Esophagus muscularis mucosa (tissue), 4 donors: ENCODE data around the gene LMAN2. TPM values are rescaled to one million over a fixed set of nuclear protein-coding genes. Genes with fewer than 3 reads are reported as not detected.

Source experiments
- DNase-seq: peaks from one replicate; pipeline ENCODE4 v3.0.0-alpha.2; 2017; ENCODE audit errors: extremely low spot score
- H3K27ac ChIP-seq, 4 donors: fragments of 200-600 bp; sonication (generic); replicated peaks in 1 of 4; 1 replicate in 3 of 4; 2 replicates in 1 of 4; pipeline ENCODE4 v1.5.1; 2016 to 2019; ENCODE audit warnings: mild to moderate bottlenecking in 1 of 4
- H3K27me3 ChIP-seq, 4 donors: fragments of 200-600 bp; sonication (generic); one replicate each; pipeline versions ENCODE4 v1.5.1 to v1.6.0; 2016 to 2019
- H3K36me3 ChIP-seq, 4 donors: fragments of 200-600 bp; sonication (generic); one replicate each; pipeline ENCODE4 v1.5.1; 2016 to 2019
- H3K4me1 ChIP-seq, 4 donors: fragments of 200-600 bp; sonication (generic); one replicate each; pipeline ENCODE4 v1.5.1; 2016 to 2019
- H3K4me3 ChIP-seq, 4 donors: fragments of 200-600 bp; sonication (generic); 1 replicate in 2 of 4; 2 replicates in 2 of 4; pipeline ENCODE4 v1.5.1; 2016 to 2019; ENCODE audit warnings: mild to moderate bottlenecking in 4 of 4, moderate library complexity in 1 of 4
- H3K9me3 ChIP-seq, 4 donors: fragments of 200-600 bp; sonication (generic); 1 replicate in 3 of 4; 2 replicates in 1 of 4; pipeline ENCODE4 v1.5.1; 2016 to 2019
- EP300 ChIP-seq: sonication (generic); formaldehyde crosslinking; IDR thresholded peaks from one replicate; pipeline ENCODE4 v1.6.1; 2017; ENCODE audit warnings: antibody characterized with exemption
- POLR2A ChIP-seq: fragments of 450-650 bp; IDR thresholded peaks from one replicate; pipeline ENCODE4 v1.6.1; 2017; ENCODE audit warnings: antibody characterized with exemption, moderate library complexity, mild to moderate bottlenecking, low read depth
- POLR2AphosphoS5 ChIP-seq, 2 donors: sonication (generic); formaldehyde crosslinking; IDR thresholded peaks; one replicate each; pipeline ENCODE4 v1.6.1; 2017; ENCODE audit warnings: antibody characterized with exemption in 2 of 2
- WGBS: methylation state at CpG from one replicate; pipeline ENCODE4 v1.1.5; 2018; 5-methylcytosine and 5-hydroxymethylcytosine counted together
- intact Hi-C: fragments of 100-400 bp; cut with DNase I; formaldehyde crosslinking; loops from one replicate; pipeline ENCODE4 v1.15.1; 2023
- total RNA-seq, 4 donors: library from RNA; depleted of rRNA; stranded (reverse); fragments of >200 nt; gene quantifications; one replicate each; pipeline versions ENCODE4 v1.1.0 to v1.2.1, GENCODE V29; 2016
- TF ChIP-seq, protein P1 (sequence below), 3 experiments: fragments of 200-600 bp in 2 of 3; fragments of 450-650 bp in 1 of 3; sonication (generic) in 2 of 3; IDR thresholded peaks; one replicate each; pipeline ENCODE4 v1.5.1; 2017 to 2019; ENCODE audit warnings: antibody characterized with exemption in 3 of 3, mild to moderate bottlenecking in 2 of 3, moderate library complexity in 1 of 3

Gene LMAN2
- total RNA-seq, 4 donors from 2014 or later: 95.1 to 168 (median 128) TPM

DNA sequence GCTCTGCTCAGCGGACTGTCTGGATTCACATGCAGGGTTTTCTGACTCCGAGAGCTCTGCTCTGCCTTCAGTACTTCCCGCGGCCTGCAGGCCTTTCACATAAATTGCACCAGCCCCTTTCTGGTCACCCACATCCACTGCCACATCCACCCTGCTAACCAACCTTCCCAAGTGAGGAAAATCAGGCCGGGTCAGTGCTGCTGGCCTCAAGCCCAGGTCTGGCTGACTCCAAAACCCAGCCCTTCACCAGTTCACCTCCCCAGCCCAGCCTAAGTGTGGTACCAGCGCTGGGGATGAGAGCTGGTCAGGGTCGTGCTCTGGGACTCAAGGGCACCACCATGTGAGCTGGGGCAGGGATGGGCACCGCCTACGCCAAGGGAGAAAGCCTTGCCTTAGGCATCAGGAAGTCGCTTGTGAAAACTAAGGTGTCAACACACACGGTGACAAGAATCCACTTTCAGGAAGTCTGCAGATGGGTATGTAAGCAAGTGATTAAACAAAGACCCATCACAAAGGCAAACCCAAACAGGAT lies 12.3 kb downstream of the LMAN2 start:
- 69% methylated on average over 11 of the region's 11 CpGs for whole genome bisulfite sequencing
- TF ChIP-seq, protein P1, sequence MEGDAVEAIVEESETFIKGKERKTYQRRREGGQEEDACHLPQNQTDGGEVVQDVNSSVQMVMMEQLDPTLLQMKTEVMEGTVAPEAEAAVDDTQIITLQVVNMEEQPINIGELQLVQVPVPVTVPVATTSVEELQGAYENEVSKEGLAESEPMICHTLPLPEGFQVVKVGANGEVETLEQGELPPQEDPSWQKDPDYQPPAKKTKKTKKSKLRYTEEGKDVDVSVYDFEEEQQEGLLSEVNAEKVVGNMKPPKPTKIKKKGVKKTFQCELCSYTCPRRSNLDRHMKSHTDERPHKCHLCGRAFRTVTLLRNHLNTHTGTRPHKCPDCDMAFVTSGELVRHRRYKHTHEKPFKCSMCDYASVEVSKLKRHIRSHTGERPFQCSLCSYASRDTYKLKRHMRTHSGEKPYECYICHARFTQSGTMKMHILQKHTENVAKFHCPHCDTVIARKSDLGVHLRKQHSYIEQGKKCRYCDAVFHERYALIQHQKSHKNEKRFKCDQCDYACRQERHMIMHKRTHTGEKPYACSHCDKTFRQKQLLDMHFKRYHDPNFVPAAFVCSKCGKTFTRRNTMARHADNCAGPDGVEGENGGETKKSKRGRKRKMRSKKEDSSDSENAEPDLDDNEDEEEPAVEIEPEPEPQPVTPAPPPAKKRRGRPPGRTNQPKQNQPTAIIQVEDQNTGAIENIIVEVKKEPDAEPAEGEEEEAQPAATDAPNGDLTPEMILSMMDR (IDR thresholded peaks at IDR 0.05): no peak
- H3K36me3 ChIP-seq: peaks cover 35 to 84% (median 64%) of the 10 kb centered on the region in 4 donors
- intact Hi-C loops: no loop called here
- H3K27ac ChIP-seq: no peak overlapping the region
- H3K9me3 ChIP-seq: no peaks in the 10 kb centered on the region
- no peaks in the 10 kb centered on the region for H3K27me3 ChIP-seq
- DNase-seq: no peak
- peaks cover 0 to 16% (median 5%) of the 10 kb centered on the region in 4 donors for H3K4me1 ChIP-seq
- H3K4me3 ChIP-seq: no peak overlapping the region

DNA sequence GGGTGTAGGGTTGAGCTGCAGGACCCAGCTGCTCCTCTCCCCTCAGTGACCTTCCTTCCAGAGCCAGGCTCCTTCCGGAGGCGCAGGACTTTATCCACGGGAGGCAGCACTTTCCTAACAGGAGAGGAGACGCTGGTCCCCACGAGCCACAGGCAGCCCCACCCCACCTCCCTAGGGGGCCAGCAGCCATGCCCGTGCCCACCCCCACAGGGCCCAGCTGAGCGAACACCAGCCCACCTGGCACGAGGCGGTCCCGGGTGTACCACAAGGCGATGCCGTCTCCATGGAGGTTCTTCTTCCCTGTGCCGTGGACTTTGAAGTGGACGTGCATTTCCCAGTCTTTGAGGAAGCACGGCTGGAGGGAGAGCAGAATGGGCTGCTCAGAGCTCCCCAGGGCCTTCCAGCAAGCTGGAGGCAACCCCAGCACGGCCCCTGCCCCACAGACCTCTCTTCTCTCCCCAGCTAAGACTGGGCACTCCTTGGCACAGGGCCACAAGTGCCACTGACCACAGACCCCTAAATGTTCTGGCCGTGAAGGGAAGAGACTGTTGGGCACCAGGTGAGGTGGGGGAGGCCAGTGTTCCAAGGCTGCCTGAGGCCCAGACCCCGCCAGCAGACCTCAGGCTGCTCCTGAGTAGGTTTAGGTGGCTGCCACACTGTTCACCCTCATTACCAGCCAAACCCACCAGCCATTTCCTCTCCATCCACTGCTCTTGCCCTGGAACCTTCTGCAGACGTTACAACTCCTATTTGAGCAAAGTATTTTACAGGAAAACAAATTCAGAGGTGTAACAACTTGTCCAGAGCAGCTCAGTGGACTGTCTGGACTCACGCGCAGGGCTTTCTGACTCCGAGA lies 13.0 kb downstream of the LMAN2 start:
- intact Hi-C loops: no loop called here
- no peak for DNase-seq

DNA sequence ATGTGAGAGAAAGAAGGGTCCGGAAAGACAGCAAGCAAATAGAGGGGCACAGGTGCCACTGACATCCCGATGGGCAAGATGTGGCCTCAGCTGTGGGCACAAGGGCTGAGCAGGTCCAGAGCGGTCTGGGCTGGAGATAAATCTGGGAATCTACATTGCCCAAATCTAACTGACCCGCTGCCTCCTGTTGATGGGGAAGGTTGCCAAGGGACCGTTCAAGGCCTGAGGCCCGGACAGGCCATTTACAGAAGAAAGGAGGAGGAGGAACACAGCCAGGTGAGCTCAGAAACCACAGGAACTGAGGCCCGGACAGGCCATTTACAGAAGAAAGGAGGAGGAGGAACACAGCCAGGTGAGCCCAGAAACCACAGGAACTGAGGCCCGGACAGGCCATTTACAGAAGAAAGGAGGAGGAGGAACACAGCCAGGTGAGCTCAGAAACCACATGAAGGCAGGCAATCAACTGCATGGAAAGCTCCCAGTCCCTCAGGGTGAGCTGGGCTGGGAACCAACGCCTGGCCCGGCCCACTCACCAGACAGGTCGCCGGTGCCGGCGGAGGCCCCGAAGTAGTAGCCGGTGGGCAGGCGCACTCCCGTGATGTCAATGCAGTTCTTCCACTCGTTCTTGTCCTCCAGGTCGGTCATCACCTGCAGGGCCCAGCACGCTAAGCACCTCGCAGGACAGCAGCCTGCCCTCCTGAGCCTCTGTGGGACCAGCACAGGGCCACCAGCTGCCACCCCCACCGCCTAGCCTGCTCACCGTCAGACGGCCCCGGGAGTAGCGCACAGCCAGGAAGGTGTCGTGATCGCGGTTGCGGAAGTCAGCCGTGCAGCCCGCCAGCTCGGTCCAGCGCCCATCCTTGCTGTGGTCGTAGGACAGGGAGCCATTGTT lies 14.6 kb downstream of the LMAN2 start:
- intact Hi-C loops: no loop called here
- no peaks in the 10 kb centered on the region for H3K9me3 ChIP-seq
- TF ChIP-seq POLR2AphosphoS5 (IDR thresholded peaks at IDR 0.05): no peak
- TF ChIP-seq, protein P1 (IDR thresholded peaks at IDR 0.05): no peak
- no peak overlapping the region for H3K4me3 ChIP-seq
- WGBS: 95% methylated on average over 33 of the region's 36 CpGs
- no peak overlapping the region for H3K27ac ChIP-seq
- peaks cover 58 to 87% (median 81%) of the 10 kb centered on the region in 4 donors for H3K36me3 ChIP-seq
- H3K27me3 ChIP-seq: no peaks in the 10 kb centered on the region
- peaks cover 0 to 16% (median 5%) of the 10 kb centered on the region in 4 donors for H3K4me1 ChIP-seq
- DNase-seq: no peak

More for the DNA sequence above, 13.0 kb downstream of the LMAN2 start:
- Histone ChIP-seq H3K4me3 (no peak overlapping the region), H3K36me3 (peaks cover 42 to 86% (median 69%) of the 10 kb centered on the region in 4 donors), H3K27me3 (no peaks in the 10 kb centered on the region), H3K4me1 (peaks cover 0 to 16% (median 5%) of the 10 kb centered on the region in 4 donors), H3K27ac (no peak overlapping the region), H3K9me3 (no peaks in the 10 kb centered on the region)
- TF ChIP-seq POLR2A (no peak), POLR2AphosphoS5 (IDR thresholded peaks at IDR 0.05) (no peak), EP300 (no peak)
- TF ChIP-seq, protein P1 (IDR thresholded peaks at IDR 0.05): no peak
- 86% methylated on average over 20 of the region's 22 CpGs for WGBS

DNA sequence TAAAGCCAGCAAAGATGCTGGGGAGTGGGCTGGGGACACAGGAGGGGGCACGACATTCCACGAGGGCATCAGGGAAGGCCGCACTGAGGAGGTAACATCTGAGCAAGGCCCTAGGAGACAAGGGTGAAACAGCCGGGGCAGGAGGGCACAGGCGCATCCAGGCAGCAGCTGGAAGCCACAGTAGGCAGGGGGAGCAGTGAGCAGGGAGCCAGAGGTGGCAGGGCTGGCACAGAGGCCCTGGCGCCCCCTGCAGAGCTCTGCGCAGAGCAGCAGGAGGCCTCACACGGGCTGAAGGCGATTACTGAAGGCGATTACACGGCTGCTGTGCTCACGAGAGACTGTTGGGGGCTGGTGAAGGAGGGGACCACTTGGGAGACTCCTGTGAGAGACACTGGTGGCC lies 15.4 kb downstream of the LMAN2 start:
- 70% methylated on average over 9 of the region's 12 CpGs for WGBS
- intact Hi-C loops: no loop called here
- TF ChIP-seq POLR2AphosphoS5 (IDR thresholded peaks at IDR 0.05): no peak
- TF ChIP-seq POLR2A: no peak
- no peak for TF ChIP-seq EP300
- TF ChIP-seq, protein P1 (IDR thresholded peaks at IDR 0.05): no peak
- no peak overlapping the region for H3K4me3 ChIP-seq
- peaks cover 0 to 16% (median 5%) of the 10 kb centered on the region in 4 donors for H3K4me1 ChIP-seq
- H3K9me3 ChIP-seq: no peaks in the 10 kb centered on the region
- H3K36me3 ChIP-seq: peaks cover 65 to 87% (median 87%) of the 10 kb centered on the region in 4 donors
- DNase-seq: no peak
- H3K27ac ChIP-seq: no peak overlapping the region
- no peaks in the 10 kb centered on the region for H3K27me3 ChIP-seq
